Type B pancreatic cell (in vitro differentiated cells): Measurements from ENCODE around the gene MPI. TPM values are rescaled to one million over a fixed set of nuclear protein-coding genes. Genes with fewer than 3 reads are reported as not detected.
A peak's percentile ranks its signal among the peaks of the same experiment; 100 is the strongest.
"Not testable (repeated sequence)": the region's sequence is repeated elsewhere in the genome, so short reads cannot be mapped to it uniquely, and the experiment has no call there.

Experiments used
- DNase-seq: peaks from one replicate; pipeline ENCODE4 v3.0.0; 2021; ENCODE audit warnings: mixed read lengths; ENCODE audit not compliant: unreplicated experiment; ENCODE audit errors: extremely low spot score
- H3K27ac Mint-ChIP-seq: 2 replicates; pipeline ENCODE4 v1.8.0; 2021; ENCODE audit warnings: mild to moderate bottlenecking, mixed read lengths
- H3K27me3 Mint-ChIP-seq: 2 replicates; pipeline ENCODE4 v1.8.0; 2021; ENCODE audit warnings: mixed read lengths
- H3K36me3 Mint-ChIP-seq: 2 replicates; pipeline ENCODE4 v1.8.0; 2021; ENCODE audit warnings: mixed read lengths
- H3K4me1 Mint-ChIP-seq: one replicate; pipeline ENCODE4 v1.8.0; 2021; ENCODE audit warnings: mixed read lengths; ENCODE audit not compliant: unreplicated experiment
- H3K4me3 Mint-ChIP-seq: 2 replicates; pipeline ENCODE4 v1.8.0; 2021; ENCODE audit warnings: mild to moderate bottlenecking, mixed read lengths
- H3K9me3 Mint-ChIP-seq: 2 replicates; pipeline ENCODE4 v1.8.0; 2021; ENCODE audit warnings: mixed read lengths
- total RNA-seq: library from RNA; stranded (reverse); gene quantifications from 2 replicates; pipeline ENCODE4 v1.2.1, GENCODE V29; 2021; ENCODE audit warnings: low replicate concordance
- TF ChIP-seq, protein P1 (sequence below): fragments of 200-600 bp; sonication (generic); conservative IDR thresholded peaks from 2 replicates; pipeline ENCODE4 v1.5.0; 2021; ENCODE audit warnings: antibody characterized with exemption, mild to moderate bottlenecking

Gene MPI
- total RNA-seq, 1 donor from 2014 or later, result 50.3 TPM

GRCh38 chr15:74908635-74909034 lies 18.8 kb downstream of the MPI start:
- no peaks in the 10 kb centered on the region for H3K9me3 Mint-ChIP-seq
- peak overlapping the region; percentile 63 for H3K4me3 Mint-ChIP-seq
- TF ChIP-seq, protein P1, sequence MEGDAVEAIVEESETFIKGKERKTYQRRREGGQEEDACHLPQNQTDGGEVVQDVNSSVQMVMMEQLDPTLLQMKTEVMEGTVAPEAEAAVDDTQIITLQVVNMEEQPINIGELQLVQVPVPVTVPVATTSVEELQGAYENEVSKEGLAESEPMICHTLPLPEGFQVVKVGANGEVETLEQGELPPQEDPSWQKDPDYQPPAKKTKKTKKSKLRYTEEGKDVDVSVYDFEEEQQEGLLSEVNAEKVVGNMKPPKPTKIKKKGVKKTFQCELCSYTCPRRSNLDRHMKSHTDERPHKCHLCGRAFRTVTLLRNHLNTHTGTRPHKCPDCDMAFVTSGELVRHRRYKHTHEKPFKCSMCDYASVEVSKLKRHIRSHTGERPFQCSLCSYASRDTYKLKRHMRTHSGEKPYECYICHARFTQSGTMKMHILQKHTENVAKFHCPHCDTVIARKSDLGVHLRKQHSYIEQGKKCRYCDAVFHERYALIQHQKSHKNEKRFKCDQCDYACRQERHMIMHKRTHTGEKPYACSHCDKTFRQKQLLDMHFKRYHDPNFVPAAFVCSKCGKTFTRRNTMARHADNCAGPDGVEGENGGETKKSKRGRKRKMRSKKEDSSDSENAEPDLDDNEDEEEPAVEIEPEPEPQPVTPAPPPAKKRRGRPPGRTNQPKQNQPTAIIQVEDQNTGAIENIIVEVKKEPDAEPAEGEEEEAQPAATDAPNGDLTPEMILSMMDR, result no peak
- no peaks in the 10 kb centered on the region for H3K27me3 Mint-ChIP-seq
- no peak for DNase-seq
- peaks cover 16% of the 10 kb centered on the region for H3K4me1 Mint-ChIP-seq
- H3K27ac Mint-ChIP-seq, result peak overlapping the region; percentile 21
- peaks cover 33% of the 10 kb centered on the region for H3K36me3 Mint-ChIP-seq

DNA sequence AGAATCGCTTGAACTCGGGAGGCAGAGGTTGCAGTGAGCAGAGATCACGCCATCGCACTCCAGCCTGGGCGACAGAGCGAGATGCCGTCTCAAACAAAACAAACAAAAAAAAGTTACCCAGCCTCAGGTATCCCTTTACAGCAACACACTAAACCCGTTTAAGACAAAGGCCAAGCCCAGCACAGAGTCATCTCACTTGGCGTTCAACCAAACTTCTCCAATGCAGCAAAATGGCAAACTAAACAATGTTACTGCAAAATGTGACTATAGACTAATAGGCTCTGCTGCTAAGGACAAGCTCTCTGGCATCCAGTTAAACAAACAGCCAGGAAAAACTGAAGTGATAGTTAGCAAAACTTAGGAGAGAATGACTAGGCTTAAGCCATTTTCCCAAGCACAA lies 23.2 kb downstream of the MPI start:
- no peak for DNase-seq
- peaks cover 22% of the 10 kb centered on the region for H3K36me3 Mint-ChIP-seq
- H3K27me3 Mint-ChIP-seq, result no peaks in the 10 kb centered on the region
- TF ChIP-seq, protein P1, result no peak
- H3K4me3 Mint-ChIP-seq, result no peak overlapping the region
- no peak overlapping the region for H3K27ac Mint-ChIP-seq
- no peaks in the 10 kb centered on the region for H3K9me3 Mint-ChIP-seq
- no peaks in the 10 kb centered on the region for H3K4me1 Mint-ChIP-seq

DNA sequence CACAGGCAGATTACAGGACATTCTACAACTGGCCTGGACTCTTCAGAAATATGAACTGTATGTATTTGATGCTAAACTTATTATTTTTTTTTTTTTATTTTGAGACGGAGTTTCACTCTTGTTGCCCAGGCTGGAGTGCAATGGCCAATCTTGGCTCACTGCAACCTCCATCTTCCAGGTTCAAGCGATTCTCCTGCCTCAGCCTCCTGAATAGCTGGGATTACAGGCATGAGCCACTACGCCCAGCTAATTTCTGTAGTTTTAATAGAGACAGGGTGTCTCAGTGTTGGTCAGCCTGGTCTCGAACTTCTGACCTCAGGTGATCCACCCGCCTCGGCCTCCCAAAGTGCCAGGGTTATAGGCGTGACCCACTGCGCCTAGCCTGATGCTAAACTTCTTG lies 24.0 kb downstream of the MPI start:
- peaks cover 24% of the 10 kb centered on the region for H3K36me3 Mint-ChIP-seq
- not testable (repeated sequence) for H3K4me1 Mint-ChIP-seq, H3K9me3 Mint-ChIP-seq, DNase-seq, H3K27me3 Mint-ChIP-seq, H3K27ac Mint-ChIP-seq, H3K4me3 Mint-ChIP-seq

GRCh38 chr15:74917676-74918075 lies 27.8 kb downstream of the MPI start:
- Mint-ChIP-seq H3K4me1 (no peaks in the 10 kb centered on the region), H3K27me3 (no peaks in the 10 kb centered on the region), H3K9me3 (no peaks in the 10 kb centered on the region), H3K36me3 (peaks cover 26% of the 10 kb centered on the region), H3K4me3 (no peak overlapping the region), H3K27ac (no peak overlapping the region)
- TF ChIP-seq, protein P1, result no peak
- no peak for DNase-seq

DNA sequence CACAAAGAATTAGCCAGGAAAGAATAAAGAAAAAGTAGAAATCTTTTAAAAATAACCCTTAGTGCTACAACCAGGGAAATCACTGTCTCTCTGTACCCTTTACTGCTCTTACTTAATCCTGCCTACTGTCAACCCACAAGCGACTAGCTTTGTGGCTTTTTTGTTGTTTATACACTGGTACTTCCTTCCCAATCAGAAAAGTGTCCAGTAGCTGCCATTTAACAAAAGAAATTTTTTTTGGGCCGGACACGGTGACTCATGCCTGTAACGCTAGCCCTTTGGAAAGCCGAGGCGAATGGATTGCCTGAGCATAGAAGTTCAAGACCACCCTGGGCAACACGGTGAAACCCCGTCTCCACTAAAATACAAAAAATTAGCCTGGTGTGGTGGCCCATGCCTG lies 30.6 kb downstream of the MPI start:
- peaks cover 24% of the 10 kb centered on the region for H3K36me3 Mint-ChIP-seq
- no peaks in the 10 kb centered on the region for H3K27me3 Mint-ChIP-seq
- H3K4me1 Mint-ChIP-seq, result no peaks in the 10 kb centered on the region
- DNase-seq, result no peak
- TF ChIP-seq, protein P1, result no peak
- no peak overlapping the region for H3K4me3 Mint-ChIP-seq
- no peak overlapping the region for H3K27ac Mint-ChIP-seq
- no peaks in the 10 kb centered on the region for H3K9me3 Mint-ChIP-seq

- Mint-ChIP-seq H3K27me3 (no peaks in the 10 kb centered on the region), H3K4me1 (no peaks in the 10 kb centered on the region), H3K9me3 (no peaks in the 10 kb centered on the region), H3K4me3 (no peak overlapping the region), H3K27ac (no peak overlapping the region), H3K36me3 (peaks cover 22% of the 10 kb centered on the region)
- TF ChIP-seq, protein P1, result no peak
- DNase-seq, result no peak
Measured at GRCh38 chr15:74924525-74924924, 34.7 kb downstream of the MPI start.
